ENCODE measurements around the gene RASGRF1. TPM values are rescaled to one million over a fixed set of nuclear protein-coding genes. Genes with fewer than 3 reads are reported as not detected.
A peak's percentile ranks its signal among the peaks of the same experiment; 100 is the strongest.

Gene RASGRF1
- total and polyA plus RNA-seq, 4 donors, result 0.13 to 0.15 TPM; not detected in 2

GRCh38 chr15:78978601-78979179 is 111.9 kb downstream of the RASGRF1 start:
- Histone ChIP-seq H3K9me3 (ENCODE audit: control insufficient read depth, low read length) (no peaks in the 10 kb centered on the region), H3K27ac (ENCODE audit: low read depth in 1 of 2, low read length in 2 of 2) (no peak overlapping the region), H3K27me3 (ENCODE audit: control insufficient read depth in 1 of 2, insufficient read depth in 2 of 2, low read length in 1 of 2) (no peaks in the 10 kb centered on the region), H3K4me3 (ENCODE audit: low read length in 2 of 2) (no peak overlapping the region), H3K36me3 (ENCODE audit: control insufficient read depth in 1 of 2, insufficient read depth in 2 of 2, low read length in 1 of 2) (no peaks in the 10 kb centered on the region), H3K4me1 (ENCODE audit: control insufficient read depth in 1 of 2, insufficient read depth in 2 of 2, low read length in 2 of 2) (no peaks in the 10 kb centered on the region)
- intact Hi-C loops (cut with DNase I), result loop anchor here in 1 of 2 donors (5.0 kb wide), 1 partner anchor 66 kb away; no protein-coding TSS in a partner anchor
- ATAC-seq (ENCODE audit: low FRiP score) (no peak), DNase-seq (peak in 1 of 2 donors; percentile 41)
- WGBS, 2 donors, result 90 to 92% methylated on average over 19 of the region's 19 CpGs

GRCh38 chr15:78977591-78978347 is 112.8 kb downstream of the RASGRF1 start:
- Histone ChIP-seq H3K27me3 (ENCODE audit: control insufficient read depth in 1 of 2, insufficient read depth in 2 of 2, low read length in 1 of 2) (no peaks in the 10 kb centered on the region), H3K27ac (ENCODE audit: low read depth in 1 of 2, low read length in 2 of 2) (no peak overlapping the region), H3K9me3 (ENCODE audit: control insufficient read depth, low read length) (no peaks in the 10 kb centered on the region), H3K36me3 (ENCODE audit: control insufficient read depth in 1 of 2, insufficient read depth in 2 of 2, low read length in 1 of 2) (no peaks in the 10 kb centered on the region), H3K4me3 (ENCODE audit: low read length in 2 of 2) (no peak overlapping the region), H3K4me1 (ENCODE audit: control insufficient read depth in 1 of 2, insufficient read depth in 2 of 2, low read length in 2 of 2) (no peaks in the 10 kb centered on the region)
- intact Hi-C loops (cut with DNase I), result loop anchor here in 1 of 2 donors (5.0 kb wide), 1 partner anchor 65 kb away; no protein-coding TSS in a partner anchor
- DNase-seq (peak in 1 of 2 donors; percentile 21), ATAC-seq (ENCODE audit: low FRiP score) (no peak)
- 86% methylated on average over 10 of the region's 10 CpGs for WGBS, 2 donors

- intact Hi-C loops (cut with DNase I), result loop anchor here in 1 of 2 donors (5.0 kb wide), 1 partner anchor 65 kb away; no protein-coding TSS in a partner anchor
- Histone ChIP-seq H3K27ac (ENCODE audit: low read depth in 1 of 2, low read length in 2 of 2) (no peak overlapping the region), H3K9me3 (ENCODE audit: control insufficient read depth, low read length) (no peaks in the 10 kb centered on the region), H3K4me3 (ENCODE audit: low read length in 2 of 2) (no peak overlapping the region), H3K4me1 (ENCODE audit: control insufficient read depth in 1 of 2, insufficient read depth in 2 of 2, low read length in 2 of 2) (no peaks in the 10 kb centered on the region), H3K27me3 (ENCODE audit: control insufficient read depth in 1 of 2, insufficient read depth in 2 of 2, low read length in 1 of 2) (no peaks in the 10 kb centered on the region), H3K36me3 (ENCODE audit: control insufficient read depth in 1 of 2, insufficient read depth in 2 of 2, low read length in 1 of 2) (no peaks in the 10 kb centered on the region)
- DNase-seq, result peak in 1 of 2 donors; percentile 36
- WGBS, 2 donors, result 70 to 78% methylated on average over 4 of the region's 4 CpGs
- ATAC-seq (ENCODE audit: low FRiP score), result no peak
Measured at GRCh38 chr15:78977091-78977571, 113.4 kb downstream of the RASGRF1 start.

GRCh38 chr15:78976691-78977090 is 113.9 kb downstream of the RASGRF1 start:
- no peak overlapping the region for H3K27ac ChIP-seq (ENCODE audit: low read depth in 1 of 2, low read length in 2 of 2)
- ATAC-seq (ENCODE audit: low FRiP score) (no peak), DNase-seq (peak in 1 of 2 donors; percentile 53)
- WGBS, 2 donors, result 86 to 90% methylated on average over 7 of the region's 7 CpGs
- H3K36me3 ChIP-seq (ENCODE audit: control insufficient read depth in 1 of 2, insufficient read depth in 2 of 2, low read length in 1 of 2), result no peaks in the 10 kb centered on the region
- H3K9me3 ChIP-seq (ENCODE audit: control insufficient read depth, low read length), result no peaks in the 10 kb centered on the region
- intact Hi-C loops (cut with DNase I), result loop anchor here in 1 of 2 donors (5.0 kb wide), 1 partner anchor 64 kb away; no protein-coding TSS in a partner anchor
- no peaks in the 10 kb centered on the region for H3K27me3 ChIP-seq (ENCODE audit: control insufficient read depth in 1 of 2, insufficient read depth in 2 of 2, low read length in 1 of 2)
- no peaks in the 10 kb centered on the region for H3K4me1 ChIP-seq (ENCODE audit: control insufficient read depth in 1 of 2, insufficient read depth in 2 of 2, low read length in 2 of 2)
- no peak overlapping the region for H3K4me3 ChIP-seq (ENCODE audit: low read length in 2 of 2)

- peaks cover 0 to 5% of the 10 kb centered on the region in 2 donors for H3K4me1 ChIP-seq (ENCODE audit: control insufficient read depth in 1 of 2, insufficient read depth in 2 of 2, low read length in 2 of 2)
- no peak for ATAC-seq (ENCODE audit: low FRiP score)
- no peaks in the 10 kb centered on the region for H3K27me3 ChIP-seq (ENCODE audit: control insufficient read depth in 1 of 2, insufficient read depth in 2 of 2, low read length in 1 of 2)
- DNase-seq, result no peak
- no peak overlapping the region for H3K27ac ChIP-seq (ENCODE audit: low read depth in 1 of 2, low read length in 2 of 2)
- no peaks in the 10 kb centered on the region for H3K36me3 ChIP-seq (ENCODE audit: control insufficient read depth in 1 of 2, insufficient read depth in 2 of 2, low read length in 1 of 2)
- H3K9me3 ChIP-seq (ENCODE audit: control insufficient read depth, low read length), result no peaks in the 10 kb centered on the region
- WGBS, 2 donors, result 94 to 95% methylated on average over 7 of the region's 7 CpGs
- intact Hi-C loops (cut with DNase I), result no loop called here
- no peak overlapping the region for H3K4me3 ChIP-seq (ENCODE audit: low read length in 2 of 2)
Measured at GRCh38 chr15:78974272-78974918, 116.2 kb downstream of the RASGRF1 start.

GRCh38 chr15:78969687-78970349 is 120.8 kb downstream of the RASGRF1 start:
- Histone ChIP-seq H3K9me3 (ENCODE audit: control insufficient read depth, low read length) (no peaks in the 10 kb centered on the region), H3K4me3 (ENCODE audit: low read length in 2 of 2) (no peak overlapping the region), H3K27me3 (ENCODE audit: control insufficient read depth in 1 of 2, insufficient read depth in 2 of 2, low read length in 1 of 2) (no peaks in the 10 kb centered on the region), H3K36me3 (ENCODE audit: control insufficient read depth in 1 of 2, insufficient read depth in 2 of 2, low read length in 1 of 2) (no peaks in the 10 kb centered on the region), H3K4me1 (ENCODE audit: control insufficient read depth in 1 of 2, insufficient read depth in 2 of 2, low read length in 2 of 2) (peaks cover 0 to 5% of the 10 kb centered on the region in 2 donors), H3K27ac (ENCODE audit: low read depth in 1 of 2, low read length in 2 of 2) (peak overlapping the region in 1 of 2 donors; percentile 37)
- ATAC-seq (ENCODE audit: low FRiP score), result no peak
- 8% methylated on average over 5 of the region's 5 CpGs for WGBS, 2 donors
- intact Hi-C loops (cut with DNase I), result no loop called here
- no peak for DNase-seq

GRCh38 chr15:78968539-78969271 is 121.9 kb downstream of the RASGRF1 start:
- DNase-seq (no peak), ATAC-seq (ENCODE audit: low FRiP score) (no peak)
- no peak overlapping the region for H3K27ac ChIP-seq (ENCODE audit: low read depth in 1 of 2, low read length in 2 of 2)
- peaks cover 0 to 5% of the 10 kb centered on the region in 2 donors for H3K4me1 ChIP-seq (ENCODE audit: control insufficient read depth in 1 of 2, insufficient read depth in 2 of 2, low read length in 2 of 2)
- intact Hi-C loops (cut with DNase I), result no loop called here
- H3K36me3 ChIP-seq (ENCODE audit: control insufficient read depth in 1 of 2, insufficient read depth in 2 of 2, low read length in 1 of 2), result no peaks in the 10 kb centered on the region
- WGBS, 2 donors, result 88% methylated on average over 5 of the region's 5 CpGs
- H3K4me3 ChIP-seq (ENCODE audit: low read length in 2 of 2), result no peak overlapping the region
- H3K27me3 ChIP-seq (ENCODE audit: control insufficient read depth in 1 of 2, insufficient read depth in 2 of 2, low read length in 1 of 2), result no peaks in the 10 kb centered on the region
- H3K9me3 ChIP-seq (ENCODE audit: control insufficient read depth, low read length), result no peaks in the 10 kb centered on the region

- Histone ChIP-seq H3K4me3 (ENCODE audit: low read length in 2 of 2) (no peak overlapping the region), H3K9me3 (ENCODE audit: control insufficient read depth, low read length) (no peaks in the 10 kb centered on the region), H3K36me3 (ENCODE audit: control insufficient read depth in 1 of 2, insufficient read depth in 2 of 2, low read length in 1 of 2) (no peaks in the 10 kb centered on the region), H3K4me1 (ENCODE audit: control insufficient read depth in 1 of 2, insufficient read depth in 2 of 2, low read length in 2 of 2) (peaks cover 0 to 5% of the 10 kb centered on the region in 2 donors), H3K27me3 (ENCODE audit: control insufficient read depth in 1 of 2, insufficient read depth in 2 of 2, low read length in 1 of 2) (no peaks in the 10 kb centered on the region), H3K27ac (ENCODE audit: low read depth in 1 of 2, low read length in 2 of 2) (no peak overlapping the region)
- ATAC-seq (ENCODE audit: low FRiP score) (no peak), DNase-seq (no peak)
- intact Hi-C loops (cut with DNase I), result no loop called here
- 90 to 94% methylated on average over 2 of the region's 2 CpGs for WGBS, 2 donors
Measured at GRCh38 chr15:78968114-78968513, 122.5 kb downstream of the RASGRF1 start.

Measured in aorta (tissue), 5 donors.